Fibroblast of skin of left biceps (primary cell): ENCODE data around the gene TMPRSS4.

Source experiments
- DNase-seq, 2 experiments: peaks; one replicate each; pipeline ENCODE4 v3.0.0-alpha.2; 2013; ENCODE audit warnings: low read depth in 2 of 2

The TMPRSS4 gene

DNA sequence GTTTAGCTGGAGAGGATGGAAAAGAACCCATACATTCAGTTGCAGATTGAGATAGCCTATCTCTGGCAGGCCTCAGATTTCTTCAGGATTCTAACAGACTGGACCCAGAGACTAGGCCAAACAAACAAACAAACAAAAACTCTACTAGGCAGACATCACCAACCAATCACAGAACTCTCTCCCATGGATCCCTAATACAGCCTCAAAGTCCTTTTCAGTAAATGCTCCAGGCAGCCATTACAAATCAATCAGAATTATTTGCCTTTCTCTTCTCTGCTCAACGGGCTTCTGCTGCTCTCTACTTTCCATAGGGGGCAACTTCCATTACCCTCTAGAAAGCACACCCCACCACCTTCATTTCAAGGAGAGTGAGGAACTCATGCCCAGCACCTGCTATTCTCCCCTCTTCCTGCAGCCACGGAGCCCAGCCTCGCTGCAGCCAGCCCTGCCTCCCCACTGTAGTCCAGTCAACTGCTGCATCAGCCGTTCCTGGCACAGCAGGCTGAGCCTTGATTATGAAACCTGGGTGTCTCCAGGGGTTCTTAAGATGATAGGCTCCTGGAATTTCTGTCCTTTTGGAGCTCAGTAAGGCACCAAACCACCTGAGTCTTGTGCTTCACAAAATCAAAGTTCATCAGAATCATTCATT lies 28.9 kb downstream of the TMPRSS4 start:
- no peak for DNase-seq

GRCh38 chr11:118106789-118107335 lies 30.0 kb downstream of the TMPRSS4 start:
- no peak for DNase-seq

- no peak for DNase-seq
Observed at GRCh38 chr11:118108513-118108912, 31.6 kb downstream of the TMPRSS4 start.

GRCh38 chr11:118109231-118109630 lies 32.4 kb downstream of the TMPRSS4 start:
- DNase-seq = no peak

DNA sequence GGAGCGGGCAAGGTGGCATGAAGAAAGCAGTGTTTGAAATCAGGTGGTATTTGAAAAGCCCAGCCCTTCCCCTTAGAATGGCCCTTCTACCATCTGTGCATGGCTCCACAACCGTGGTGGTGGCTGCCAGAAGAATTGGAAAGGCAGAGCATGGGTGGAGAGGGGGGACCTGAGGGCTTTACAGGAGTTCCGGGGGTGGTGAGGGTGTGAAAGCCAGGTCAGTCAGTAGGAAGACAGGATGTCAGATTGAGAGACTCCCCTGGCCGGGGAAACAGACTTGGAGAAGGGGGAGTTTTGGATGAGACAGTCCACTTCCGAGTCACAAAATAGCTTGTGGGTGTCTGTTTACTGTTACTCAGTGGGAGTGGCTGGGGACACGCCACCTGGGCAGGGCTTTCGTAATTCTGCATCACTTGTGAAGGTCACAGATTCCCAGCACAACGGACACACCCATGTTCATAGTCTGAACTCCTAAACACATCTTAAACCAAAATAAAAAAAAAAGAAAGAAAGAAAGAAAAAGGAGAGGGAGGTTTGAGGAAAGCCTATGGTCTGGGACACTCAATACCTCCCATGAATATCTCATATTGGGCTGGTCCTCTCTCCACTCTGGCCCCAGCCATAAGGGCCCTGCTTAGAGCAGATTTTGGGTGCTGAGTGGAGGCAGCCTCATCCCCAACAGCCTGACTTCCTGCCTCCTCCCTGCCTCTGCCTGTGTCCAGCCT lies 34.3 kb downstream of the TMPRSS4 start:
- DNase-seq = no peak

GRCh38 chr11:118111744-118112035 lies 34.8 kb downstream of the TMPRSS4 start:
- DNase-seq = no peak

- DNase-seq = no peak
Observed at GRCh38 chr11:118112711-118113430, 36.0 kb downstream of the TMPRSS4 start.

GRCh38 chr11:118114266-118114665 lies 37.4 kb downstream of the TMPRSS4 start:
- no peak for DNase-seq

- DNase-seq = no peak
Observed at GRCh38 chr11:118115048-118115447, 38.2 kb downstream of the TMPRSS4 start.

GRCh38 chr11:118117790-118118601 lies 41.1 kb downstream of the TMPRSS4 start:
- DNase-seq = no peak

- DNase-seq = no peak
Observed at GRCh38 chr11:118120793-118121192, 43.9 kb downstream of the TMPRSS4 start.

GRCh38 chr11:118124929-118125535 lies 48.2 kb downstream of the TMPRSS4 start:
- DNase-seq = no peak

DNA sequence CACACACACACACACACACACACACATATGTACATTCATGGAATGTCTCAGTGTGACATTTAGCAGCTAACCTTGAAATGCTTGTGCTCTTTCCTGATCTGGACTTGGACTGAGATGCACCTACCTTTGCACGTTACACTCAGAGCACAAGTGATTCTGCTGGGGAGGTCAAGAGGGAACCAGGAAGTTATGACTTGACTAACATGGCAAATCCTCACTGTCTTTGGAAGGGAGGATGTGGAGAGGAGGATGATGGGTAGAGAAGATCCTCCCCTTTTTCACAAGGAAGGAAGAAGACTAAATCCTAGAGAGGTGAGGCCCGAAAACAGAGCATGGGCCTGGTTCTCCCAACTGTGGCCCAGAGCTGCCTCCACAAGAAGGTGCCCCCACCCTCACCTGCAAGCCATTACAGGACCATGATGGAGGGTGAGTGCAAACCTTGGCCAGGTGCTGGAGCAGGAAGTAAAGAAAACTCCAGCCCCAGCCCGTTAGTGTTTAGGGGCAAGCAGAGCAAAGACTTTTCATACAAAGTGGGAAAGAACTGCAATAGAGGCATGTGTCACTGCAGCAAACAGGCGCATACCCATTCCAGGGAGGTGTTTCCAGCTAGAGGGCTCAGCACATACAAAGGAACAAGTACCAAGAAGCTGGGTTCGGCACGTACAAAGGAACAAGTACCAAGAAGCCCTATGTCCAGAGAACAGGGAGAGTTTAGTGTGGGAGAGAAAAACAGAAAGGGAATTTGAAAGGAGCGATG lies 49.4 kb downstream of the TMPRSS4 start:
- DNase-seq = no peak

- DNase-seq = no peak
Observed at GRCh38 chr11:118128310-118128709, 51.4 kb downstream of the TMPRSS4 start.

DNA sequence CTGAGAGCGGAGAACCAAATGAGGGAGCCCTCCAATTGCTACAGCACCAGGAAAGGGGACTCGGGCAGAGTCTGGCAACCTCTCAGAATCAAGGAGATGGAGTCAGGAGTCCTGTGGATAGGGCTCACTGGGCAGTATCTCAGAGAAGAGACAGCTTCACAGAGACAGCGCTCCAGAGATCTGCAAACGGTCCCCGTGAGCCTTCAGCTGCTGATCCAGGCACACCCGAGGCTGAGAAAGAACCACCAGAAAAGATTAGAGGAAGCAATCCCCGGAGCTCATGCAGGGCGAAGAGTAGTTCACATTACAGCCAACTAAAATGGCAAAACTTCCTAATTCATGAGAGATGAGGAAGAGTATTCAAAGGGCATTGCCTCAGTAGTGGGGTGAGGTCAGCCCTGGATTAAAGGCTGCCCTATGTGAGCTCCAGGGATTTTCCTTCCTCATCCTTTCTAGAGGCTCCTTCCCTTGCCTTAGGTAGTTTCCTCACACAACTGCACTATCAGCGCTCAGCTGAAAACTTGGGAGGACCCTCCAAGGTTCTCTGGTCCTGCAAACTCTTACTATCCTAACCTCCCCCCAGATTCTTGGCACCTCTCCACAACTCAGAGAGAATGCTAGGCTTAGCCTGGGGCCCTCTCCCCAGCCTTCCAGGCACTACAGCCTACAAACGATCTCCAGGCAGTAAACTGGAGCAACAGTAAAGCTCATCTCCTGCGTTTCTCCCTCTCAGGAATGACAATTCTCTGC lies 52.0 kb downstream of the TMPRSS4 start:
- no peak for DNase-seq

GRCh38 chr11:118129471-118130172 lies 52.7 kb downstream of the TMPRSS4 start:
- no peak for DNase-seq

- DNase-seq = no peak
Observed at GRCh38 chr11:118132385-118133151, 55.7 kb downstream of the TMPRSS4 start.

- no peak for DNase-seq
Observed at GRCh38 chr11:118133816-118134215, 56.9 kb downstream of the TMPRSS4 start.
